Measurements from ENCODE around the gene TMEM135.
A peak's percentile ranks its signal among the peaks of the same experiment; 100 is the strongest.

TMEM135 gene

DNA sequence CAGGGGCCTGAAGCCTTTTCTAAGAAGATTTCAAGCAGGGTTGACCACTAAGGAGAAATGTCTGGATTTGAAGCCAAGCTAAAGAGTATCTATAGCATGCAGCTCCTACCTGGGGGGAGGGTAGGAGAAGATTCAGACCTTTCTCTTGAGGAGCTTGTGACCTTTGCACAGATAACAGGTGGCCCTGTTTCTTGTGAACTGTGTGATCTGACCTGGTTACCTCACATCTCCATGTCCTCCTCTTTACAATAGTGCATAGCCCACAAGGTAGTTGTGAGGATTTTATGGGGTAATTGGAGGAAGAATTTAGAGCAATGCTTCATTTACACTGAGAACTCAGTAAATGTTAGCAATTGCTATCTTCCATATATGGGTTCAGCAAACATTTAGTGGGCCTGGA lies 310.1 kb downstream of the TMEM135 start:
- no peak for DNase-seq (ENCODE audit: low read depth in 1 of 2, low spot score in 1 of 2)

DNA sequence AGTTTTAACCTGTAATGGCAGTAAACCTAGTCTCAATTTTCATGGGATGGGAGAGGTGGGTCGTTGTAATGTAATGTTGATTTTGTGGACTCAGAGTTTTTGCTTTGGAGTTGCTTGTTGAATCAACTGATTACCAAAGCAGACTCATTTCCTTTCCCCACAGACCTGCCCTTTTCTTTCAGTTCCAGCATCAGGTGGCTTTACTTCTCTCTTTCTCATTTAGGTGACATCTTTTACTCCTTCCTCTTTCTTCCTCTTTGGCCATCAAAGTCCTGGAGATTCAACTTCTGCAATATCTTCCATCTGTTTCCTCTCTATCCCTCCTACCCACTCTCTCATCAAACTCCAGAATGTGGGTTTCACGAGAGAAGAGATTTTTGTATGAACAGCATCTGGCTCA lies 313.9 kb downstream of the TMEM135 start:
- DNase-seq (ENCODE audit: low read depth in 1 of 2, low spot score in 1 of 2), result no peak

GRCh38 chr11:87352759-87353707 lies 315.3 kb downstream of the TMEM135 start:
- peak; percentile 70 to 80 for DNase-seq (ENCODE audit: low read depth in 1 of 2, low spot score in 1 of 2)

GRCh38 chr11:87353771-87354345 lies 316.1 kb downstream of the TMEM135 start:
- DNase-seq (ENCODE audit: low read depth in 1 of 2, low spot score in 1 of 2), result no peak

DNA sequence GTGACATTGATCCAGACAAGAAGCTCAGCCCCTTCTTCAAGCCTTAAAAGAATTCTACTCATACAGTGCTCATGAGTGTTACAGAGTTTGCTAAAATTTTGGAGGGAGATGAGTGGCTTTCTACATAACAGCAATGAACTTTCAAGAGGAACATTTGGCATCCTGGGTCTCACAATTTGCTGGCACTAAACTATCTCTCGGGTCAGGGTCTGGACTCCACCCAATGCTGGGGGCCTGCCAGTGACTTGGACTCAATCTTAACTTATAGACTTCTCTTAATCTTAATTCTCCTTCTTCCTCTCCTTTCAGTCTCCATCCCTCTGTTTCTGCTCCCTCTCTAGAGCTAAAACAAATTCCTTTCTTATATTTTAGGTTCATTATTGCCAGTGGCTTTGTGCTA lies 317.9 kb downstream of the TMEM135 start:
- no peak for DNase-seq (ENCODE audit: low read depth in 1 of 2, low spot score in 1 of 2)

GRCh38 chr11:87356428-87356827 lies 318.7 kb downstream of the TMEM135 start:
- no peak for DNase-seq (ENCODE audit: low read depth in 1 of 2, low spot score in 1 of 2)

DNA sequence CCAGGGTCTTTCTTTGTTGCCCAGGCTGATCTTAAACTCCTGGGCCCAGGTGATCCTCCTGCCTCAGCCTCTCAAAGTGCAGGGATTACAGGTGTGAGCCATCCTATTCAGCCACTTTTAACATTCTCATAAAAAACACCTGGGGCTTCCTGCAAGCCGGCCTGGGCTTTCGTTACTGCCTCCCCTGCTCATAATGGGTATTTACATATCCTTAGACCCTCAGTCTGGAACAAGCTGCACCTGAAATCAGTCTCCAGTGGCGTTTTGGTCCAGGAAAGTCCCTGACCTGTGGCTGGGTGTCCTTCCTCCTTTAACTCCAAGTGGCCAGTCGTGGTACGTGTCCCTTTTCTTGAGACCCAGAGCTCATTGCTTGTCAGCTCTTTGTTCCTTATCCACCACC lies 320.7 kb downstream of the TMEM135 start:
- no peak for DNase-seq (ENCODE audit: low read depth in 1 of 2, low spot score in 1 of 2)

DNA sequence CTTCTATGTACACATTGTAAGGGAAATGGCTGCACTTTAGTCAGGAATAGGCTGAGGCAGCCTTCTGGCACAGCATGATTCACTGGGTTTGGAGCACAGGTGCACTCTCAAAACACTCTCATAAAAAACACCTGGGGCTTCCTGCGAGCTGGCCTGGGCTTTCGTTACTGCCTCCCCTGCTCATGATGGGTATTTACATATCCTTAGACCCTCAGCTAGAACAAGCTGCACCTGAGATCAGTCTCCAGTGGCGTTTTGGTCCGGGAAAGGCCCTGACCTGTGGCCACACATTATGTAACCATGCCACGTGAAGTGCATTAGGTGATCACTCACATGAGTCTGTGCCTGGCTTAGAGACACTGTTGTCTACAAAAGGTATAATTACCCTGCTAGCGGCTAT lies 321.7 kb downstream of the TMEM135 start:
- DNase-seq (ENCODE audit: low read depth in 1 of 2, low spot score in 1 of 2), result no peak

DNA sequence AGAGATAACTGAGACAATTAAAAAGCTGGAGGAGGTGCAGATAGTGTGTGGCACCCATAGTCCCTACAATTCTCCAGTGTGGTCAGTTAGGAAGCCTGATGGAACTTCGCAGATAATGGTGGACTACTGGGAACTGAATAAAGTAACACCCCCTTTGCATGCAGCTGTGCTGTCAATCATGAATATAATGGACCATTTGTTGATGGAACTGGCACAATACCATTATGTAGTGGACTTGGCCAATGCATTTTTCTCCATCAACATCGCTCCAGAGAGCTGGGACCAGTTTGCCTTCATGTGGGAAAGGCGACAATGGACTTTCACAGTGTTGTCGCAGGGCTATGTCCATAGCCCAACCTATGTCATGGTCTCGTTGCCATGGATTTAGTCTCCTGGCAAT lies 324.2 kb downstream of the TMEM135 start:
- no peak for DNase-seq (ENCODE audit: low read depth in 1 of 2, low spot score in 1 of 2)

GRCh38 chr11:87366346-87366745 lies 328.6 kb downstream of the TMEM135 start:
- DNase-seq (ENCODE audit: low read depth in 1 of 2, low spot score in 1 of 2), result no peak

GRCh38 chr11:87366763-87367405 lies 329.1 kb downstream of the TMEM135 start:
- no peak for DNase-seq (ENCODE audit: low read depth in 1 of 2, low spot score in 1 of 2)

GRCh38 chr11:87368151-87368550 lies 330.4 kb downstream of the TMEM135 start:
- DNase-seq (ENCODE audit: low read depth in 1 of 2, low spot score in 1 of 2), result no peak

GRCh38 chr11:87368858-87369480 lies 331.2 kb downstream of the TMEM135 start:
- no peak for DNase-seq (ENCODE audit: low read depth in 1 of 2, low spot score in 1 of 2)

GRCh38 chr11:87369888-87370287 lies 332.2 kb downstream of the TMEM135 start:
- no peak for DNase-seq (ENCODE audit: low read depth in 1 of 2, low spot score in 1 of 2)

- no peak for DNase-seq (ENCODE audit: low read depth in 1 of 2, low spot score in 1 of 2)
Observed at GRCh38 chr11:87372065-87372464, 334.3 kb downstream of the TMEM135 start.

All from activated T-helper 1 cell treated with anti-CD3 and anti-CD28 coated beads, Interleukin-2, amount 50 U/mL, for 16 hours (primary cell).